Keratinocyte (primary cell): ENCODE data around the gene VARS1.

Experiments
- CTCF ChIP-seq, 3 experiments: IDR thresholded peaks in 1 of 3; conservative IDR thresholded peaks in 1 of 3; optimal IDR thresholded peaks in 1 of 3; 2 replicates in 2 of 3; 3 replicates in 1 of 3; pipeline versions ENCODE3 to v1.5.1; 2011; ENCODE audit warnings: low read length in 3 of 3, mild to moderate bottlenecking in 3 of 3, moderate library complexity in 2 of 3, control low read depth in 1 of 3, inconsistent platforms in 1 of 3; ENCODE audit not compliant: insufficient read depth in 2 of 3; ENCODE audit errors: extremely low read depth in 1 of 3
- EZH2 ChIP-seq: IDR thresholded peaks from one replicate; pipeline ENCODE4 v1.6.1; 2012; ENCODE audit warnings: inconsistent platforms, mild to moderate bottlenecking, low read length, moderate library complexity

- TF ChIP-seq CTCF (optimal IDR thresholded peaks at IDR 0.05 in 1 of 3, IDR thresholded peaks at IDR 0.05 in 1 of 3, conservative IDR thresholded peaks at IDR 0.05 in 1 of 3; ENCODE audit: extremely low read depth in 1 of 3, insufficient read depth in 2 of 3, low read length in 3 of 3) (no peak), EZH2 (no peak)
These were observed 34.2 kb upstream of the VARS1 start for GRCh38 chr6:31829633-31830283.
